Esophagus muscularis mucosa (tissue), 4 donors: ENCODE measurements around the gene METTL4.

Source experiments
- CTCF ChIP-seq, 3 experiments: fragments of 200-600 bp in 2 of 3; fragments of 450-650 bp in 1 of 3; sonication (generic) in 2 of 3; IDR thresholded peaks; one replicate each; pipeline ENCODE4 v1.5.1; 2017 to 2019; ENCODE audit warnings: antibody characterized with exemption in 3 of 3, mild to moderate bottlenecking in 2 of 3, moderate library complexity in 1 of 3
- EP300 ChIP-seq: sonication (generic); formaldehyde crosslinking; IDR thresholded peaks from one replicate; pipeline ENCODE4 v1.6.1; 2017; ENCODE audit warnings: antibody characterized with exemption
- POLR2A ChIP-seq: fragments of 450-650 bp; IDR thresholded peaks from one replicate; pipeline ENCODE4 v1.6.1; 2017; ENCODE audit warnings: antibody characterized with exemption, moderate library complexity, mild to moderate bottlenecking, low read depth

GRCh38 chr18:2588666-2589344 lies 17.5 kb upstream of the METTL4 start:
- TF ChIP-seq CTCF (IDR thresholded peaks at IDR 0.05) = no peak
- no peak for TF ChIP-seq POLR2A
- no peak for TF ChIP-seq EP300
